Activated CD4-positive, alpha-beta T cell treated with anti-CD3 and anti-CD28 coated beads, Interleukin-10, Interleukin-2, amounts not matched to agents 100 ng/mL and 50 ng/mL, durations not matched to agents 16 hours and 8 hours (primary cell): ENCODE data around the gene RB1.
"Not testable (repeated sequence)": the region's sequence is repeated elsewhere in the genome, so short reads cannot be mapped to it uniquely, and the experiment has no call there.

Experiments used
- DNase-seq: peaks from one replicate; pipeline ENCODE4 v3.0.0-alpha.2; 2020

RB1 gene

DNA sequence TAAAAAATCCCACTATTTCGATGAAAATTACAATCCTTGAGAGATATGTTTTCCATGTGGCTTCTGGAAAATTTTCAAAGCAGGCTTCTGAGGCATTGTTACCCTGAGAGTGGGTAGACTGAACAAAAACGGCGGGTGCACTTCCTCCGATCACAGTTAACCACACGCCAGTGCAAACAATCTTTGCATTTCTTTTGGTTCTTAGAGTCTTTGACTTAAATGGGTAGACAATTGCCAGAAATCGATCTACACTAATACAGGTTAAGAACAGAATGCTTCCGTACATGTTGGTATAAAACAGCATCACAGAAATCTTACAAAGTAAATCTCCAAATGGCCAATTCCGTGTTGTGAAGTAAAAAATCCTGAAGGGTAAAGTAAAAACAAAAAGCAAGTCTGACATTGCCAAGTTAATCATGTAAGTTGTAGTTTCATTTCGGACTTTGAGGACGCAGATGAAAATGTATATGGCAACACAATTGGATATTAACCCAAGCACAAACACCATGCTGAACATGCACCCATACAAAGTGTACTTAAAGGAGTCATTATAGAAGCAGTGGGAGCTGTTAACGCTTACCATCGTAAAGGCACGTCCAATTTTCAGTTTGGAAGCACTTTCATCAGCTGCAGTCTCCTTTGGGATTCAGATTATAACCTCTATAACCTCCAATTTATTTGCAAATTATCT is 108.4 kb downstream of the RB1 start:
- peak; percentile 55 for DNase-seq

DNA sequence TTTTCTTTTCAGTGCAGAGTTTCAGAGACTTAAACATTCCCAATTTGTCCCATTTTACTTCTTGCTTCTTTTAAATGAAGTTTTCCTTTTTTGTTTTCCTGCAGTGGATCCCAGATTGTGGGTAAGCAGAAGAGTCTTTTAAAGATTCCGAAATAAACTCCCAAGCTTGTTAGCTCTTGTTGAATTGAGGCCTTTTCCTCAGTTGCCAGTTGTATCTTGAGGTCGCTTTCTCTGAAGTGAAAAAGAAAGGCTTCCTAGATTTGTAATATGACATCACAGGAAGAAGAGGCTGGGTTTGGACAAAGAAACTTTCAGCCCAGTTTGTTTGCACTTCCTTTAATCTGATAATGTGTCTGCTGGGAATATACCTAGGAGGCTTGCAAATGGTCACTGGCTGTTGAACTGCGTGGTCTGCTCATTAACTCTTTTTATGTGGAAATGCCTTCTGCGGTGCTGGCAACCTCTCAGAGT is 109.4 kb downstream of the RB1 start, which contains the start of gene LPAR6:
Gene LPAR6 (minus strand): TSS at position 233 of the 471 bp plus-strand sequence. CDS start 690 bp downstream, outside the sequence.
- DNase-seq = peak; percentile 70

DNA sequence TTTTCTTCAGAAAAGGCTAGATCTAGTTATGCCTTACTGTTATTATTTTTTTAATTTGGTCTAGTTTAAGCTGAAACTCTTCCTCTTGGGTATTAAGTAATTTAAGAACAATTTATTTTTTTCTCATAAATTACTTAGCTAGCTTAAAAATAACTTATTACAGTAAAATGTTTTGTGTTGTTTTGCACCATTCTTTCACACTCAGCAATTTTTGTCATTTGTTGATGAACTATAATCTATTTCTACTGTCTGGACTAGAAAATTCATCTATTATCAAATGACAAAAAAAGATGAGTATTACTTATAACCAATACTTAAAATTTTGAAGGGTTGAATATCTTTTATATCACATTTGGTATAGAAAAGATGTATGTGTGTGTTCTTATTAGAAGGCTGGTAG is 111.0 kb downstream of the RB1 start:
- DNase-seq = no peak

DNA sequence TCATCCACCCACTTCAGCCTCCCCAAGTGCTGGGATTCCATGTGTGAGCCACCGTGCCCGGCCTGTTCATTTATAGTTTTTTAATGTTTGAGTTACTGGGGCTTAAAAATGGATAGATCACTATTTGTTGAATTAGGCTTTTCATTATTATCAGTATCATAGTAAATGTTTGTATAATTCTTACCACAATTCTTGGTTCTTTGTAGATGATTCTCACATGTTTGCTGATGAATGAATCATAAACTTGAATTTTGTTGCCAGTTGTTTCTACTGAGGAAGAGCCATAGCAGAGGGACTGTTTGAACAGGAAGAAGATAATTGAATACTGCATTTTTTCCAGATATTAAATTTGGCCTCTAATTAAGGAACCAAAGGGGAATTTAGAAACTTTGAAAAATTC is 112.0 kb downstream of the RB1 start:
- no peak for DNase-seq

DNA sequence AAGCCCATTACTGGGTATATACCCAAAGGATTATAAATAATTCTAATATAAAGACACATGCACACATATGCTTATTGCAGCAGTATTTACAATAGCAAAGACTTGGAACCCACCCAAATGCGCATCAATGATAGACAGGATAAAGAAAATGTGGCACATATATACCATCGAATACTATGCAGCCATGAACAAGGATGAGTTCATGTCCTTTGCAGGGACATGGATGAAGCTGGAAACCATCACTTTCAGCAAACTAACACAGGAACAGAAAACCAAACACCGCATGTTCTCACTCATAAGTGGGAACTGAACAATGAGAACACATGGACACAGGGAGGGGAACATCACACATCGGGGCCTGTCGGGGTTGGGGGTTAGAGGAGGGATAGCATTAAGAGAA is 118.5 kb downstream of the RB1 start:
- not testable (repeated sequence) for DNase-seq

DNA sequence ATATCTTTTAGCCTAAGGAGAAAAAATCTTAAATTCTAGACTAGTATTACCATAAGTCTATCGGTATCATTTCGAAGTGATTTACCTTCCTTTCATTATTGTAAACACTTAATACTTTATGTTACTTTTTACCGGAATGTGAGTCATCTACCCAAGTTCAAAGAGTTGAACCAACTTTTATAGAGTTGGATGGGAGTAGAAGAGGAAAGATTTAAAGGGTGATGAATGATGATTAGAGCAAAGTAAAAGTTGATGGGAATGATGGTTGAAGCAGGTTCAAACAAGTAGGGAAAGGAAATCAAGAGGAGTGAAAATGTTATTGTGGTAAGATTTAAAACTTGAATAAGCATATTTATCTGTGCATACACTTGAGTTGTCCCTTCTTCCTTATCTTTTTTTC is 120.7 kb downstream of the RB1 start:
- DNase-seq = no peak

DNA sequence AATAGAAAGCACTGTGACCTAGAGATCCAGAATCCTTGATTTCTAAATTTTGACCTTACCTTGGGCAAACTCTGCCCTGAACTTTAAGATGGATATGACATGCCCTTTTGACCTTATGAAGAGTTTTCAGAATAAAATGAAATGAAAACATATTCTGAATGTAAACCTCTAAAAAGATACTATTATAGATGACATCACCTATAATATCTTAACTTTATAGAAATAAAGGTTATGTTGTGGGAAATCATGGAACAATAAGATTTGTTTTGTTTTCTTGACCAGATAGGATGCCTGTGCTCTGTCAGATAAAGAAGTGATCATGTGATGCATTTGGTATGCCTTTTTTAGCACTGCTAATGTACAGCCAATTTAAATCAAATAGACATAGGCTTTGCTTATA is 122.5 kb downstream of the RB1 start:
- no peak for DNase-seq

DNA sequence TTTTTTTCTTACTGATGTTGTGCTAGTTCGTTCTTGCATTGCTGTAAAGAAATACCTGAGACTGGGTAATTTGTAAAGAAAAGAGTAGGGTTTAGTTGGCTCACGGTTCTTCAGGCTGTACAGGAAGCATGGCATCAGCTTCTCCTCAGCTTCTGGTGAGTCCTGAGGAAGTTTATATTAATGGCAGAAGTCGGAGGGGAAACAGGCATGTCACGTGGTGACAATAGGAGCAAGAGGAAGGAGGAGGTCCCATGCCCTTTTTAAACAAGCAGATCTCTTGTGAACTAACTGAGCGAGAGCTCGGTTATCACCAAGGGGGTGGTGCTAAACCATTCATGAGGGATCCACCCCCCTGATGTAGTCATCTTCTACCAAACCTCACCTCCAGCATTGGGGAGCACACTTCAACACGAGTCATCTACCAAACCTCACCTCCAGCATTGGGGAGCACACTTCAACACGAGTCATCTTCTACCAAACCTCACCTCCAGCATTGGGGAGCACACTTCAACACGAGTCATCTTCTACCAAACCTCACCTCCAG is 123.3 kb downstream of the RB1 start:
- not testable (repeated sequence) for DNase-seq

DNA sequence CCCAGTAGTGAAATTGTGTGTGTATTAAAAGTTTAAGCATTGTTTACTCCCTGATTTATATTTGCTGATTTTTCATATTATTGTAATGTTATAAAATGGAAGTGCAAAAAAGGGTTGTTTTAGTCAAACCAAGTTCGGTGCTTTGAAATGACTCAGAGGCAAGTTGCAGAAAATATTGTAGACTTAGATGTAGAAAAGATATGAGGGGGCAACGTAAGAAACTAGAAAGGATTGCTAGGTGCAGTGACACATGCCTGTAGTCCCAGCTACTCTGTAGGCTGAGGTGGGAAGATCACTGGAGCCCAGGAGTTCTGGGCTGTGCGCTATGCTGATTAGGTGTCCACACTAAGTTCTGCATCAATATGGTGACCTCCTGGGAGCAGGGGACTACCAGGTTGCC is 125.5 kb downstream of the RB1 start:
- no peak for DNase-seq

DNA sequence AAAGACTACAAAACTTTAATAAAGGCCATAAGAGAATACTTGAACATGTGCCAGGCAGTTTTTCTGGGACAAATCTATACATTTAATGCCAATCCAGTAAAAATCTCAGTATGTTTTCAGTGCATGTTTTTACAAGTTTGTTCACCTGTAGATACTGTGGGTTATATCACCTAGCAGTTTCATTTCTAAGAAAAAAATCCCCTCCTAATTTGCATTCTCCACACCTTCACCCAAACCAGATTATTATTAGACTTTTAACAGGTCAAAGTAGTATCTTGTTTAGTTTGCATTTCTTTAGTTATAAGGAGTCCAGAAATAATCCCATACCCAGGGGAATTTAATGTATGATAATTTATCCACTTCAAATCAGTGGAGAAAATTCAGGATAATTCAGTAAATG is 126.3 kb downstream of the RB1 start:
- DNase-seq = no peak

DNA sequence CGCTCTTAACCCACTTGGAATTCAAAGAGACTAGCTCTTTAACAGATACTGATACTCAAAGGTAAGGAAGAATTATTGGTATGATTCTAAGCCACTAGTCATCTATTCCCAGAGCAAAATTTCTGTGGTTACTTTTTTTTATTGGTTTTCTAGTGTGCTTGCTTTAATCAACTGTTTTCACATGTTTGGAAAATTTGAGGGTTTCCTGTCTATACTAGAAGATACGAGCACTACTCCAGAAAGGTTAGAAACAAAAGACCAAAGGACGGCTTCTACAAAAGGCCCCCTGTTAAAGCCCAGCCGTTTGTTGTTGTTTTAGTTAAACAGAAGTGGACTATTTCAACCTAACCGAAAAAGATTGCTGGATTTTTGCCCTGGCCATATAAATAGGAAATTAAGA is 127.9 kb downstream of the RB1 start:
- no peak for DNase-seq

DNA sequence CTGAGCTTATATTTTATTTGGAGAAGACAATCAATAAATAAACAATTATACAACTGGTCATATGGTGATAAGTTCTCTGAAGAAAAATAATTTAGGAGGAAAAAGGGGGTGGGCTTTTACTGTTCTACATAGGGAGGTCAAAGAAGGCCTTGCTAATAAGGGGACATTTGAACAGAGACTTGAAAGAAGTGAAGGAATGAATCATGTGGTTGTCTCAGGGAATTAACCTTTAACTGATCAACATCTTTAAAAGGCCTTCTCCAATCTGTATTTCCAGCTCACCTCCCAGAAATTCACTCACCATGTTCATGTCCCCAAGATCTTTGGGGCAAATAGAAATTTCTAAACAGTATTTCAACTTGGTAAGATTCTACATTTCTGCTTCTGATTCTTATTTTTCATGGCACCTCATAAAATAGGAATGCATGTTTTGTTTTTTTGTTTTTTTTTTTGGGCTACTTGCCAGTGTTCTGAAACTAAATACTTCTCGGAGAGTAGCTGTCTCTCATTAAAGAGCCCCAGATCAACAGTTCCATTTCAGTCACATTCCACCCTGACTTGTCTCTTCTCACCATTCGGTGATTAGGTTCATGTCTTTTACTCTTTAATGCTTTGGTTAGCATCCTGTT is 128.6 kb downstream of the RB1 start:
- no peak for DNase-seq

DNA sequence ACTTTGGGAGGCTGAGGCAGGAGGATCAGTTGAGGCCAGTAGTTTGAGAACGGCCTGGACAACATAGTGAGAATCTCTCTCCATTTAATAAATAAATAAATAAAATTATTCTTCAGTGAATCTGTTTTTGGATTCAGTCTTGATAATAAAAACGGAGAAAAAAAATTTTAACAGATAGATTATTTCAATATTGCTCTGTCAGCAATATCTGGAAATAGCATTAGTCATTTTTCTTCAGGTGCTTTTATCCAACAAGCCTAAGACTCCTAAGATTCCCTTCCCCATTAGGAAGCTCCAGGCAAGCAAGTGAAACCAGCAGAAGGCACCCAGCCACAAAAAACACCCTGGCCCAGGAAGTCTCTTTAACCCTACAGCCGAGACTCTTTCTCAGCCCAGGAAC is 130.6 kb downstream of the RB1 start:
- no peak for DNase-seq

DNA sequence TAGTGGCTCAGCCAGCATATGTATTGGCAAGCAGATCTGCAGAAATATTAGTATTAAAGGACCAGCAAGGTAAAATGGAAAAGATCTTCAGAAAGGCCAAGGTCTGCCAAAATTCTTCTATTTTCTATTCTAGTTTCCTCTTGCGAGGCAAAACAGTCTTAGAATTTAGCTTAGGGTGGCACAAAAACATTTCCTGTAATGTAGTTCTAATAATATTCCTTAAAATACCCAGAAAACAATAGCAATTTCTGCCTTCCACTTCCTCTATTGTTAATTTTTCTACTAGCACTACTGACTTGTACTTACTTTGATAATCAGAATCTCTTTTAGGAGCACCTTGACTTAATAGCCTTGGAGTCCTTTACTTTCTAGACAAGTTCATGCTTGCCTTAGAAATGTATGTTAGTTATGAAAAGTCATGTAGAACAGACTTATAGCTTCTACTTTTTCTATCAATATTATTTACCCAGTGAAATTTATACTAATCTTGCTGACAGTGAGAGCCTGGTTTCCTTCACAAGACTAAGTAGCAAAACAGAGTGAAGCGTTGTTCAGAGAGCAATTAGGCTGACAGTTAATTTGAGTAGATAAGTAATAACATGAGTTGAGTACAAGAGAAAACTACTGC is 133.2 kb downstream of the RB1 start:
- no peak for DNase-seq

DNA sequence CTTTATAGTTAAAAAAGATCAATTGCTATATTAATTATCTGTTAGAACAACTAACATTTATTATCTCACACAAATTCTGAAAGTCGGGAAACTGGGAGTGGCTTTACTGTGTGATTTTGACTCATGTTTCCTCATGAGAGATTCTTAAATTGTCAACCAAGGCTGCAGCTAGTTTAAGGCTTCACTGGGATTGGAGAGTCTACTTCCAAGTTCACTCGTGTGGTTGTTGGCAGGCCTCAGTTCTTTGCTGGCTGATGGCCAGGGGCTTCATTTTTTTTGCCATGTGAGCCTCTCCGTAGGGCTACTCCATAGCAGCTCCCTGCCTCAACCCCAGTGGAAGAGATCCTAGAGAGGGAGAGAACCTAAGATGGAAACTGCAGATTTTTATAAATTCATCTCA is 133.8 kb downstream of the RB1 start:
- DNase-seq = no peak

DNA sequence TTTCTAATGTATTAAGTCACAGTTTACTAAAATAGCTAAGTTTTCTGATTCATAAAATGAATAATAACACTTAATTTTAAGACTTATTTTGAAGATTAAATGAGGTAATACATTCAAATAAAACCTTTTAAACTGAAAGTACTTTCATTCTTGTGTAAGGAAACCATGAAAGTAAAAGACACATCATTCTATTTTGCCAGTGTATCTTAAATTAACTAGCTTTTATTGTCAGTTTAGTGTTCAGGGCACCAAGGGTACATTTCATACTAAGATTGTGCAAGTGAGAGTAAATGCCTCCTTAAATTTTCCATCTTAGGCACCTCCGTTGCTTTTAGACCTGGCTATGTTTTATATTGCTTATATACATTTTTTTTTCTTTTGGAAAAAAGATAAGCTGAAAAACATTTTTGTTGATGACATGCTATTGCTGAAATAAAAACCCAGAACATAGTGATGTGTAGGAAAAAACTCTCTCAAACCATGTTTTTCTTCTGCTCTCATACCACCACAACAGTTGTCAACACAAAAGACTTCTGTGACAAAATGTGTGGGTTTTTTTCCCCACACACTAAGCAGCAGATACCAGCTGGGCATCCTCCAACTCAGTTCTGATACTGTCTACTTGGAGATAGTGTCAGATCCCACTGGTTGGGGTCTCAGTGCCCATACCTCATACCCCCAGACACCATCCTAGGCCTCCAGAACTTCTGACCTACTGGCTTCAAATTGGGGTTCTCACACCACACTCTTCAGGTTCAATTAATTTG is 140.1 kb downstream of the RB1 start:
- peak; percentile 28 for DNase-seq

DNA sequence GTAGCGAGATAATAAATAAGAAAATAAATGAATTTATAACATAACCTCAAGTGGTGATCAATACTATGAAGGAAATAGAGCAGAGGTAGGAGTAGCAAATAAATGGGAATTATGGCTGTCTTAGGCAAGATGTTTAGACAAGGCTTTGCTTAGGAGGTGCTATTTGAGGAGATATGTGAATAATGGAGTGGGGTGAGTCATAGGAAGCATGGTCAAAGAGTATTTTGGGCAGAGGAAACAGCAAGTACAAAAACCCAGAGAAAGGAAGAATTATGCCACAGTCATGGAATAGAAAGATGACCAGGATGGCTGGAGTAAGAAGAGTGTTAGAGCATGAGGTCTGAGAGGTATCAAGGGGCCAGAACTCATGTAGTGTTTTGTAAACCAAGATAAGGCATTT is 142.9 kb downstream of the RB1 start:
- no peak for DNase-seq

DNA sequence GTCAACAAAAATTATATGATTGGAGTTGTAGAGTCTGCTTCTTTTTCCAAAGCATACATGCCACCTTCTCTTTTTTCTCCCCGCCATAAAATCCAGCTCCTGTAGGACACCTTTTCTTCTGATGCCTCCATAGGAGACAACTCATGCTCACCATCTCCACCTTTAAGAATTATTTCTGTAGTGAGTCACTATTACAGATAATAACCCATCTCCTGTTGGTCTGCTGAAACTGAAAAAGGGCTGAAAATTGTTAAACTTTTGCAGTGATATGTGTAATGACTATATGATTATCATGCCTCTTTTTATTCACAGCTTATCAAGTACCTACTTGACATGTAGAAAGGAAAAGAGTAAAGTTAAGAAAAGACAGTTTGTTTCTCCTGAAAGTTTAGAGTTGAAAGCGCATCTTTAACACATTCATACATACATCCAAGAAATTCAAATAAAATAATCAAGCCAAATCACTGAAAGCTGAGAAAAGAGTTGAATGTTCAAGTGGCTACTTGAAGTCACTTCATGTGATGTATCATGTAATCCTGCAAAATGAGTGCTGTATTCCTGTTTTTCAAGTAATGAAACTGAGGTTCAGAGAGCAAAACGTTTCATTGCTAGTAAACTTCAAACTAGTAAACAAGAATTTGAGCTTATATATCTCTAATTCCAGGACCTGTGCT is 144.9 kb downstream of the RB1 start:
- peak; percentile 37 for DNase-seq

DNA sequence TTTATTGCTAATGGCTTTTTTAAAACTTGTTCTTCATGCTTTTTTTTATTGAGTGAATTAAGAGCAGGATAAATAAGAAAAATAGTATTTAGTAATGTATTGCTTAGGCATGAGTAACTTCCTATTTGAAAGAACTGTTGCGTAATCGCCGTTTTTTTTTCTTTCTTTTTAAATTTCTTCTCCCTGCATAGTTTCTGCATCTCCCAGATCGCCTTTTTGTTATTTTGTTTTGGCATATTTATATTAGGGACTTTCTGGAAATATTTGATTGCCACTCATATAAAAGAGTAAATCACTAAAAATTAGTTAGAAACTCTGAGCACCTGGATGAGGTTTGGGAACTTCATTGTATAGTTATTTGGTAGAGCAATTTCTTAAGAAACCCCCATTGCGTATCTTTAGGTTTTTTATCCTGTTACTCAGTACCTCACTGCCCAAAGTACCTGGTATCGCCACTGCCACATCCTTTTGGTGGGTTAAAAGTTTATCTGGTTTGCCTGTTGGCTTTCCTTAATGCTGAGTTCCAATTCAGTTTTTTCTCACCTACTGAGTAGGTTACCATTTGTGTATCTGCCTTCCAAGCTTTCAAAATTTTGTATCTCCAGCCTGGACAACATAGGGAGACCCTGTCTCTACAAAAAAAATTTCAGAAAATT is 145.5 kb downstream of the RB1 start:
- peak; percentile 29 for DNase-seq

DNA sequence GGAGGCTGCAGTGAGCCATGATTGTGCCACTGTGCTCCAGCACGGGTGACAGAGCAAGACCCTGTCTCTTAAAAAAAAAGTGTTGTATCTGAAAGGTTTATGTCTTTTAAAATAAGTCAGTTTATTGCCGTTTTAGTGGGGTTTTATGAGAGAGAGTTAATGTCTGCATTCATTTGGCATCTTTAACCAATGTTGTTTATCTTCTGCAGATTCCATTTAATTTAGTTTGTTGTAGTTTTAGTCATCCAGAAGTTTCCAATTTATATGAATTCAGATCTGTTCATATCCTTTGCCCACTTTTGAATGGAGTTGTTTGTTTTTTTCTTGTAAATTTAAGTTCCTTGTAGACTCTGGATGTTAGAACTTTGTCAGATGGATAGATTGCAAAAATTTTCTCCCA is 146.1 kb downstream of the RB1 start:
- no peak for DNase-seq

DNA sequence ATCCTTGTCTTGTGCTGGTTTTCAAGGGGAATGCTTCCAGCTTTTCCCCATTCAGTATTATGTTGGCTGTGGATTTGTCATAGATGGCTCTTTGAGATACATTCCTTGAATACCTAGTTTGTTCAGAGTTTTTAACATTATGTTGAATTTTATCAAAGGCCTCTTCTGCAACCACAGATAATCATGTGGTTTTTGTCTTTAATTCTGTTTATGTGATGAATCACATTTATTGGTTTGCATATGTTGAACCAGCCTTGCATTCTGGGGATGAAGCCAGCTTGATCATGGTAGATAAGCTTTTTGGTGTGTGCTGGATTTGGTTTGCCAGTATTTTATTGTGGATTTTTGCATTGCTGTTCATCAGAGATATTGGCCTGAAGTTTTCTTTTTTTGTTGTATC is 147.6 kb downstream of the RB1 start:
- not testable (repeated sequence) for DNase-seq

DNA sequence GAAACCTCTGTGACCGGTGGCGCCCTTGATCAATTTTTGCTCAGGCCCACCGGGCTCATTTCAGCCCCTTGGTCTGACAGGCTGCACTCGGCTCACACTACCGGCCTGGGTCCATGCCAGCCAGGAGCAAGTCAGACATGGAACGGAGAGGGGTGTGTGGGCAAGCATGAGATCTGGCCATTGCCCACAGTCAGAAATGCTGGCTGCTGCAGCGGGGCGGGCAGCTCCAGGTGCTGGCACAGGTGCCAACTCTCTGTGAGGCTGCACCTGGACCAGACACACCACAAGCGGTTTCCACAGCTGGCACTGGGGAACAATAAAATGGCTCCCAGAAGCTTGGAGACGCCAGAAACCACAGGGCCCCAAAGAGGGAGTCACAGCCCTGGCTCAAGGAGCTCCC is 153.0 kb downstream of the RB1 start:
- DNase-seq = no peak
